Regular cardiac myocyte (primary cell): ENCODE measurements around the gene OR6C65. TPM values are rescaled to one million over a fixed set of nuclear protein-coding genes. Genes with fewer than 3 reads are reported as not detected.

Source experiments
- total RNA-seq: library from RNA; depleted of rRNA; stranded (reverse); fragments of >200 nt; gene quantifications from 2 replicates; pipeline ENCODE4 v1.2.3, GENCODE V29; 2014

OR6C65 gene
- total RNA-seq, result not detected in 2 replicates

GRCh38 chr12:55400229-55400628, at the start of gene OR6C65:
Gene OR6C65, plus strand, starts transcription at chr12:55400529. Its CDS starts 0 bp downstream, at chr12:55400529.

DNA sequence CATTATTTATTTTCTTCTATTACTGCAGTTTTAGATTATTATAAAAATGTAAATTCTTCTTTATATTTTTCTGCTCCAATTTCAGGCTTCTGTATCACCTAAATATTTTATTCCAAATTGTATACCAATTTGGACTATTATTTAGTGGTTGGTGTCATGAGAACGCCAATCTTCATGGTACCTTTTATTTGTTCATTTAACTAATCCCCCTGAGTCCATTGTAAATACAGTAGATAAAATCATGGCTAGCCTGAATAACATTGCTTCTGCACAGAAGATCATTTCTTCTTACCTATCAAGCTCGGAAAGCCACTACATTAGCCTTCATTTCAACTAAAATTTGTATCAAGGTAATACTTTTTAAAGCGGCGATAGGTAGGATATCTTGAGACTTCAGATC, 37.7 kb upstream of the OR6C65 start, which contains the start of gene OR6C75:
TSS of gene OR6C75 (plus strand) at position 301 of the 400 bp plus-strand sequence. CDS start 2,136 bp downstream, outside the sequence.

DNA sequence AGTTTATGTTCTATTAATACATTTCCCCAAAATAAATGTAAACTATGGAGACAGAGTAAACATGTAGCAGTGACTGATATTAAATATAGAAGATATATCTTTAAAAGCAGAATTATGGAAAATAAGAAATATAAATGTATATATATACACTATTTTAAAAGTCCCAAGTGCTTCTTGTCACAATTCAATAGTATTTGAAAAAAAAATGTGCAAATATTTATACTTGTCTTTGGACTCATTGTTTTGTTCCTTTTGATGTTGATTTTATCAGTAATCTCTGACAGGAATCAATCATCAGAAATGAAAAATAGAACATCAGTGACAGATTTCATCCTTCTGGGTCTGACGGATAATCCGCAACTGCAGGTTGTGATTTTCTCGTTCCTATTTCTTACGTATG, 25.6 kb downstream of the OR6C65 start, which contains the start of gene OR6C76:
TSS of gene OR6C76 (plus strand) at position 301 of the 400 bp plus-strand sequence. CDS start at position 301, 0 bp downstream.

GRCh38 chr12:55443776-55444175, 43.4 kb downstream of the OR6C65 start, which contains the start of gene OR6C2:
Gene OR6C2, plus strand, starts transcription at chr12:55444076. Its CDS starts 8,138 bp downstream, at chr12:55452214.

Other genes with a start within 250 kb of the OR6C65 start
- not detected in 2 replicates for gene OR10A7, start 179.5 kb upstream of the OR6C65 start, total RNA-seq
- gene OR6C74, start 155.9 kb upstream of the OR6C65 start, total RNA-seq, result under 0.01 TPM in 1 of 2 replicates, not detected in the other
- gene OR6C6, start 104.0 kb upstream of the OR6C65 start, total RNA-seq, result not detected in 2 replicates
- gene OR6C1, start 86.2 kb upstream of the OR6C65 start, total RNA-seq, result not detected in 2 replicates
- gene OR6C3, start 69.8 kb upstream of the OR6C65 start, total RNA-seq, result not detected in 2 replicates
- not detected in 2 replicates for gene OR6C75, start 37.6 kb upstream of the OR6C65 start, total RNA-seq
- not detected in 2 replicates for gene OR6C76, start 25.7 kb downstream of the OR6C65 start, total RNA-seq
- gene OR6C2, start 43.5 kb downstream of the OR6C65 start, total RNA-seq, result not detected in 2 replicates
- not detected in 2 replicates for gene OR6C70, start 69.6 kb downstream of the OR6C65 start, total RNA-seq
- gene OR6C68, start 91.8 kb downstream of the OR6C65 start, total RNA-seq, result not detected in 2 replicates
- not detected in 2 replicates for gene OR6C4, start 149.1 kb downstream of the OR6C65 start, total RNA-seq
- gene OR2AP1, start 171.9 kb downstream of the OR6C65 start, total RNA-seq, result not detected in 2 replicates
- gene OR10P1, start 236.4 kb downstream of the OR6C65 start, total RNA-seq, result not detected in 2 replicates